ENCODE results near the gene PHF21A. TPM values are rescaled to one million over a fixed set of nuclear protein-coding genes. Genes with fewer than 3 reads are reported as not detected.
"Not testable (repeated sequence)": the region's sequence is repeated elsewhere in the genome, so short reads cannot be mapped to it uniquely, and the experiment has no call there.

Gene PHF21A
- total RNA-seq, 2 experiments from 2014 or later, result 59.5 to 66.2 TPM

DNA sequence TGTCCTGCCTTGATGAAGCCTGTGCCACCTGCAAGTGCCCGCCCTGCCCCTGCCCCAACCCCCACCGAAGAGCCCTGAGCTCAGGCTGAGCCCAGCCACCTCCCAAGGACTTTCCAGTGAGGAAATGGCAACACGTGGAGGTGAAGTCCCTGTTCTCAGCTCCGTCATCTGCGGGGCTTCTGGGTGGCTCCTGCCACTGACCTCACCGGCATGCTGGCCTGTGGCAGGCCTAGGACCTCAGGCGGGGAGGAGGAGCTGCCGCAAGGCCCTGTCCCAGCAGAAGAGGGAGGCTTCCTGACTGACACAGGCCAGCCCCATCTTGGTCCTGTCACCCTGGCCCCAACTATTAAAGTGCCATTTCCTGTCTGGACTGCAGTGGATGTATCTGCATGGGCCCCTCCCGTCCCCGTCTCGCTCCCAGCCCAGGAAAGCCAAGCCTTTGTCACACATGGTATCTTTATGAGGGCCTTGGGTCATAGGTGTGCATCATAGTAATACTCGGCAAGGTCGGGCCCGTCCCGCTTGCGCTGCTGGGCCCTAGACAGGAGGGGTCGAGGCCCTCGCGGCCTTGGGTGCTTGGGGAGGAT is 215.1 kb downstream of the PHF21A start:
- no peak for ATAC-seq (ENCODE audit: poor library complexity)
- Mint-ChIP-seq H3K9me3 (no peaks in the 10 kb centered on the region), H3K27me3 (peaks cover 5% of the 10 kb centered on the region), H3K4me3 (no peak overlapping the region), H3K4me1 (ENCODE audit: low read depth) (peaks cover 5% of the 10 kb centered on the region), H3K27ac (no peak overlapping the region), H3K36me3 (ENCODE audit: low read depth) (peaks cover 17% of the 10 kb centered on the region)
- Histone ChIP-seq H3K27ac (ENCODE audit: low read depth in 1 of 2, low read length in 2 of 2) (no peak overlapping the region), H3K9me3 (ENCODE audit: control insufficient read depth in 1 of 2, insufficient read depth in 1 of 2, low read length in 2 of 2) (no peaks in the 10 kb centered on the region), H3K27me3 (ENCODE audit: control insufficient read depth in 1 of 2, insufficient read depth in 2 of 2, low read length in 2 of 2) (no peaks in the 10 kb centered on the region), H3K4me3 (ENCODE audit: low read length) (no peak overlapping the region), H3K36me3 (ENCODE audit: insufficient read depth, low read length) (peaks cover 23% of the 10 kb centered on the region), H3K4me1 (ENCODE audit: insufficient read depth, low read length) (peaks cover 14% of the 10 kb centered on the region)
- ChIA-PET POLR2A (no interaction called here), CTCF (no interaction called here)
- no peak for TF ChIP-seq CTCF (IDR thresholded peaks at IDR 0.05)
- DNase-seq, result peak in 2 of 14 experiments; percentile 40 to 57
- intact Hi-C loops (cut with DNase I, micrococcal nuclease), result no loop called here

GRCh38 chr11:45905576-45905975 is 215.7 kb downstream of the PHF21A start:
- H3K4me3 ChIP-seq (ENCODE audit: low read length); CTCF ChIA-PET; H3K27ac ChIP-seq (ENCODE audit: low read depth in 1 of 2, low read length in 2 of 2); H3K9me3 Mint-ChIP-seq; H3K27me3 Mint-ChIP-seq; H3K9me3 ChIP-seq (ENCODE audit: control insufficient read depth in 1 of 2, insufficient read depth in 1 of 2, low read length in 2 of 2); H3K27me3 ChIP-seq (ENCODE audit: control insufficient read depth in 1 of 2, insufficient read depth in 2 of 2, low read length in 2 of 2); H3K4me1 Mint-ChIP-seq (ENCODE audit: low read depth); H3K27ac Mint-ChIP-seq; ATAC-seq (ENCODE audit: poor library complexity); DNase-seq; POLR2A ChIA-PET; intact Hi-C loops (cut with DNase I, micrococcal nuclease); H3K4me3 Mint-ChIP-seq: not testable (repeated sequence)
- peaks cover 11% of the 10 kb centered on the region for H3K36me3 Mint-ChIP-seq (ENCODE audit: low read depth)
- peaks cover 17% of the 10 kb centered on the region for H3K36me3 ChIP-seq (ENCODE audit: insufficient read depth, low read length)
- peaks cover 16% of the 10 kb centered on the region for H3K4me1 ChIP-seq (ENCODE audit: insufficient read depth, low read length)

DNA sequence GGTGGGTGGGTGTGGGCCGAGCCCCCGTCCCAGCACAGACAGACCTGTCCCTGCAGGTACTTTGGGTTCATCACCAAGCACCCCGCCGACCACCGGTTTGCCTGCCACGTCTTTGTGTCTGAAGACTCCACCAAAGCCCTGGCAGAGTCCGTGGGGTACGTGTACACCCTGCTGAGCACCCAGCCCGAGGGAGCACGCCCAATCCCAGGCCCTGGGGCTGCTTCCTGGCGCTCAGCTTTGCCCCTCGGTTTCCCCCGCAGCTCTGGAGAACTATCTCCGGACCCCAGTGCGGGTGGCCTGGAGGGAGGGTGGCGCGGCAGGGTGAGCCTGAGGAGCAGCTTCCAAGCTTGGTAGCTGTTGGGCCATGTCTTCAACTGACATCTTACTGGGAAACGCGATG is 216.2 kb downstream of the PHF21A start:
- DNase-seq (no peak), ATAC-seq (ENCODE audit: poor library complexity) (no peak)
- Histone ChIP-seq H3K9me3 (ENCODE audit: control insufficient read depth in 1 of 2, insufficient read depth in 1 of 2, low read length in 2 of 2) (peaks cover 0 to 6% of the 10 kb centered on the region in 2 experiments), H3K4me1 (ENCODE audit: insufficient read depth, low read length) (peaks cover 20% of the 10 kb centered on the region), H3K27me3 (ENCODE audit: control insufficient read depth in 1 of 2, insufficient read depth in 2 of 2, low read length in 2 of 2) (peaks cover 6% of the 10 kb centered on the region in 2 experiments), H3K4me3 (ENCODE audit: low read length) (no peak overlapping the region), H3K27ac (ENCODE audit: low read depth in 1 of 2, low read length in 2 of 2) (no peak overlapping the region), H3K36me3 (ENCODE audit: insufficient read depth, low read length) (peaks cover 12% of the 10 kb centered on the region)
- peaks cover 6% of the 10 kb centered on the region for H3K36me3 Mint-ChIP-seq (ENCODE audit: low read depth)
- H3K4me1 Mint-ChIP-seq (ENCODE audit: low read depth), result peaks cover 9% of the 10 kb centered on the region
- intact Hi-C loops (cut with DNase I, micrococcal nuclease), result no loop called here
- H3K4me3 Mint-ChIP-seq, result no peak overlapping the region
- no peaks in the 10 kb centered on the region for H3K9me3 Mint-ChIP-seq
- no peak overlapping the region for H3K27ac Mint-ChIP-seq
- TF ChIP-seq CTCF (IDR thresholded peaks at IDR 0.05), result no peak
- H3K27me3 Mint-ChIP-seq, result peaks cover 11% of the 10 kb centered on the region
- ChIA-PET POLR2A (no interaction called here), CTCF (no interaction called here)

DNA sequence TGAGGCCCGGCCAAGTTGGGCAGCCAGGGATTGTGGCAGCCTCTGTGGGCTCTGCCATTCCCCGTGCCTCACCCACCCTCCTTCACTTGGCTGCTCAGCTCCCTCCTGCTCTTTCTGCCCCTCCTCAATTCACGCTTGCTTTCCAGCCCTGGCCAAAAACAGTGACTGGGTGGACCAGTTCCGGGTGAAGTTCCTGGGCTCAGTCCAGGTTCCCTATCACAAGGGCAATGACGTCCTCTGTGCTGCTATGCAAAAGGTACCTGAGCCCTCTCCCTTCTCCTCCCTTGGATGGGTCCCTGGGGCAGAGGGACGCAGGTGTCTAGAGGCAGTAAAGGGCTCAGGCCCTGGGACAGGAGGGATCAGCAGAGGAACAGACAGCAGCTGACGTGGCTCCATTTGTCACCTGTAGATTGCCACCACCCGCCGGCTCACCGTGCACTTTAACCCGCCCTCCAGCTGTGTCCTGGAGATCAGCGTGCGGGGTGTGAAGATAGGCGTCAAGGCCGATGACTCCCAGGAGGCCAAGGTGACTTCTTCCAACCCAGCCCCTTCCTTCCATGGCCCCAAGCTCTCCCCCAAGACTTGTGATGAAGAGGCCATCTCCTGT is 216.8 kb downstream of the PHF21A start:
- no peak overlapping the region for H3K27ac Mint-ChIP-seq
- Histone ChIP-seq H3K27ac (ENCODE audit: low read depth in 1 of 2, low read length in 2 of 2) (no peak overlapping the region), H3K27me3 (ENCODE audit: control insufficient read depth in 1 of 2, insufficient read depth in 2 of 2, low read length in 2 of 2) (peaks cover 6 to 10% of the 10 kb centered on the region in 2 experiments), H3K4me3 (ENCODE audit: low read length) (no peak overlapping the region), H3K36me3 (ENCODE audit: insufficient read depth, low read length) (peaks cover 7% of the 10 kb centered on the region), H3K4me1 (ENCODE audit: insufficient read depth, low read length) (peaks cover 24% of the 10 kb centered on the region), H3K9me3 (ENCODE audit: control insufficient read depth in 1 of 2, insufficient read depth in 1 of 2, low read length in 2 of 2) (peaks cover 0 to 6% of the 10 kb centered on the region in 2 experiments)
- no peak for DNase-seq
- ATAC-seq (ENCODE audit: poor library complexity), result no peak
- intact Hi-C loops (cut with DNase I, micrococcal nuclease), result no loop called here
- H3K9me3 Mint-ChIP-seq, result no peaks in the 10 kb centered on the region
- POLR2A ChIA-PET, result no interaction called here
- no peak overlapping the region for H3K4me3 Mint-ChIP-seq
- peaks cover 9% of the 10 kb centered on the region for H3K4me1 Mint-ChIP-seq (ENCODE audit: low read depth)
- CTCF ChIA-PET, result no interaction called here
- no peak for TF ChIP-seq CTCF (IDR thresholded peaks at IDR 0.05)
- H3K36me3 Mint-ChIP-seq (ENCODE audit: low read depth), result no peaks in the 10 kb centered on the region
- peaks cover 12% of the 10 kb centered on the region for H3K27me3 Mint-ChIP-seq

All from CD4-positive, alpha-beta T cell (primary cell).